ENCODE results near the gene PMS2. TPM values are rescaled to one million over a fixed set of nuclear protein-coding genes. Genes with fewer than 3 reads are reported as not detected.
"Not testable (repeated sequence)": the region's sequence is repeated elsewhere in the genome, so short reads cannot be mapped to it uniquely, and the experiment has no call there.

Gene PMS2
- total RNA-seq, 2 donors from 2014 or later: 22.6 to 28.9 TPM

GRCh38 chr7:6010370-6010769, 1.5 kb upstream of the PMS2 start:
- peak overlapping the region; percentile 89 to 92 for H3K4me3 Mint-ChIP-seq

DNA sequence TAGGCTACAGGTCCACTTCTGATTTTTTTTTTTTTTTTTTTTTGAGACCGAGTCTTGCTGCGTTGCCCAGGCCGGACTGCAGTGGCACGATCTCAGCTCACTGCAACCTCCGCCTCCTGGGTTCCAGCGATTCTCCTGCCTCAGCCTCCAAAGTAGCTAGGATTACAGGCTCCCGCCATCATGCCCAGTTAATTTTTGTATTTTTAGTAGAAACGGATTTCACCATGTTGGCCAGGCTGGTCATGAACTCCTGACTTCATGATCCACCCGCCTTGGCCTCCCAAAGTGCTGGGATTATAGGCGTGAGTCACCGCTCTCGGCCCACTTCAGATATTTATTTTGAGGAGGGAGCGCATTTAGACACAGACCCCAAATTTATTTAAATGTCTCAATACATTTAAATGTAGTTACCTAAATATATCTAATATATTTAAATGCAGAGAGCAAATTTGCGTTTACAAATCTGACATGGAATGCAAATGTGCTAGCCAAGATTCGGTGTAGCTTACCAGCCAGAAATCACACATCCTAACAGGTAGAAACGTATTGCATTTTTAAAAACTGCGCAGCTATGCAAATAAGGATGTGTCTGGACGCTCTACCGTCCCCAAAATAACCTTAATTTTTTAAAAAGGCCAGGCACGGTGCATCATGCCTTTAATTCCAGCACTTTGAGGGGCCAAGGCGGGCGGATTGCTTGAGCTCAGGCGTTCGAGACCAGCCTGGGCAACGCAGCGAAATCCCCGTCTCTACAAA, 836 bp downstream of the PMS2 start:
- peak overlapping the region; percentile 82 for H3K27ac Mint-ChIP-seq
- ATAC-seq (replicated peaks in 1 of 2); DNase-seq; H3K9me3 Mint-ChIP-seq; H3K36me3 Mint-ChIP-seq (ENCODE audit: insufficient read depth in 2 of 2); H3K27me3 Mint-ChIP-seq (ENCODE audit: low read depth): not testable (repeated sequence)
- H3K4me3 Mint-ChIP-seq: peak overlapping the region; percentile 72 to 89
- H3K4me1 Mint-ChIP-seq (ENCODE audit: low read depth): peaks cover 42% of the 10 kb centered on the region

More at GRCh38 chr7:6010370-6010769, 1.5 kb upstream of the PMS2 start:
- not testable (repeated sequence) for H3K9me3 Mint-ChIP-seq; H3K27me3 Mint-ChIP-seq (ENCODE audit: low read depth); ATAC-seq (replicated peaks in 1 of 2); DNase-seq
- Mint-ChIP-seq H3K36me3 (ENCODE audit: insufficient read depth in 2 of 2) (peaks cover 6 to 13% of the 10 kb centered on the region in 2 donors), H3K27ac (peak overlapping the region; percentile 95), H3K4me1 (ENCODE audit: low read depth) (peaks cover 56% of the 10 kb centered on the region)

DNA sequence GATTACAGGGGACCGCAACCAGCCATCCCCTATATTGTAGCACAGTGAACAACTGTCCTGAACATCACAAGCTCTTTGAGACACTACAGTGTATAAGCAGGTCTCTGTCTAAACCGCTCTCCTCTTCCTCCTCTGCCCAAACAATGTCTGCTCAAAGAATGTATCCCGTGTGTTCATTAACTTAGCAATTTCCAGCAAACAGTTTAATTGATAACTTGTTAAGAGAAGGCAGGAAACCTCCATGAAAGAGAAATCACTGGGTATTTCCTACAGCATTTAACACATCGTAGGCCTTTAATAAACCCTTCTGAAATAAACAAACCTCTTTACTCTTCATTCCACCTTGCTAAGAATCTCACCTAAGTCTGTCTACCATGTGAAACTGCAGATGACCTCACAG, 1.5 kb downstream of the PMS2 start:
- no peaks in the 10 kb centered on the region for H3K27me3 Mint-ChIP-seq (ENCODE audit: low read depth)
- peak overlapping the region; percentile 72 to 89 for H3K4me3 Mint-ChIP-seq
- no peak for DNase-seq
- H3K27ac Mint-ChIP-seq: peak overlapping the region; percentile 82
- peaks cover 4 to 5% of the 10 kb centered on the region in 2 donors for H3K36me3 Mint-ChIP-seq (ENCODE audit: insufficient read depth in 2 of 2)
- no peak for ATAC-seq (replicated peaks in 1 of 2)
- peaks cover 36% of the 10 kb centered on the region for H3K4me1 Mint-ChIP-seq (ENCODE audit: low read depth)
- no peaks in the 10 kb centered on the region for H3K9me3 Mint-ChIP-seq

GRCh38 chr7:5997210-5997808, 11.5 kb downstream of the PMS2 start:
- H3K4me3 Mint-ChIP-seq: no peak overlapping the region
- H3K36me3 Mint-ChIP-seq (ENCODE audit: insufficient read depth in 2 of 2): peaks cover 8 to 29% of the 10 kb centered on the region in 2 donors
- no peaks in the 10 kb centered on the region for H3K9me3 Mint-ChIP-seq
- H3K27ac Mint-ChIP-seq: no peak overlapping the region
- H3K27me3 Mint-ChIP-seq (ENCODE audit: low read depth): no peaks in the 10 kb centered on the region
- DNase-seq: peak; percentile 41 to 42
- H3K4me1 Mint-ChIP-seq (ENCODE audit: low read depth): no peaks in the 10 kb centered on the region
- peak; percentile 43 to 53 for ATAC-seq (replicated peaks in 1 of 2)

GRCh38 chr7:5987061-5987460, 21.8 kb downstream of the PMS2 start:
- not testable (repeated sequence) for DNase-seq; H3K4me1 Mint-ChIP-seq (ENCODE audit: low read depth); H3K4me3 Mint-ChIP-seq; H3K9me3 Mint-ChIP-seq; ATAC-seq (replicated peaks in 1 of 2); H3K27me3 Mint-ChIP-seq (ENCODE audit: low read depth); H3K27ac Mint-ChIP-seq
- peaks cover 6 to 13% of the 10 kb centered on the region in 2 donors for H3K36me3 Mint-ChIP-seq (ENCODE audit: insufficient read depth in 2 of 2)

DNA sequence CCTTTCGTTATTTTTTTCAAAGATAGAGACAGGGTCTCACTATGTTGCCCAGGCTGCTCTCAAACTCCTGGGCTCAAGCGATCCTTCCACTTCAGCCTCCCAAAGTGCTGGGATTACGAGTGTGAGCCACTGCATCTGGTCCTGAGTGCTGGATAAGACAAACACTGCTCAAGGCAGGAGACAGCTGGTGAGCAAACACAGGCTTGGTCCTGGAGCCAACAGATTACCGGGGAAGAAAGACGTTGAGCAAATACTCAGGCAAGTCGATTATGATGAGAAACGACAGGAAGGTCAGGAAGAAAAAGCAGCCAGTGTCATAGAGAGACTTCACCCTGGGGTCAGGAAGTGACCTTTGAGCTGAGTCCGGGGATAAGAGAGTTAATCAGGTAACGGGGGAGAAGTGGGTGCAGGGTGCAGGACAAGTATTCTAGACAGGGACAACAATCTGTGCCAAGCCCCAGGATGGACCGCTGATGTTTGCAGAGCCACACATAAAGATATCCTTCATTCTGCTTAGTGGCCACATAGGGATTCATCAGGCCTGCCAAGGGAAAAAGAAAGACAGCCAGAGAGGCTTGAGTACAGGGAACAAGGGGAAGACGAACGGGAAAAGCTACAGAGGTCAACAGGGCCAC, 29.1 kb downstream of the PMS2 start:
- not testable (repeated sequence) for H3K9me3 Mint-ChIP-seq; H3K4me3 Mint-ChIP-seq; H3K4me1 Mint-ChIP-seq (ENCODE audit: low read depth); ATAC-seq (replicated peaks in 1 of 2); H3K36me3 Mint-ChIP-seq (ENCODE audit: insufficient read depth in 2 of 2); H3K27ac Mint-ChIP-seq; H3K27me3 Mint-ChIP-seq (ENCODE audit: low read depth); DNase-seq

DNA sequence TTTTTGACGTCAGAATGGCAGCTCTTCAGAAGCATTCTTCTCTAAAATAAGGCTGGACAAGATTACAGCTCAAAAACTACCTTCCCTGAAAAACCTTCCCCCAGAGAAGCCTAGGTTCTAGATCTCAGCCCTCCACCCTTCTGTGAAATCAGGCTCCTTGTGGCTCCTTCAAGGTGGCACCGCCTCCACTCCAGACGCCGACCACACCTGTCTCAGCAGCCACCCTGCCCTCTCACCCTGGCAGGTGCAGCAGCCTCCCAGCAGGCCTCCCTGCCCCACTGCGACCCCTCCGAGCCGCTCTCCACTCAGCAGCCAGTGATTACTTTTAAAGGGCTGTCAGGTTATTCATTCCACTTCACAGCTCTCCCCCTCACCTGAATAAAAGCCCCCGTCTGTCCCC, 35.3 kb downstream of the PMS2 start:
- H3K4me1 Mint-ChIP-seq (ENCODE audit: low read depth); H3K36me3 Mint-ChIP-seq (ENCODE audit: insufficient read depth in 2 of 2); H3K27ac Mint-ChIP-seq; DNase-seq; H3K27me3 Mint-ChIP-seq (ENCODE audit: low read depth); ATAC-seq (replicated peaks in 1 of 2); H3K4me3 Mint-ChIP-seq; H3K9me3 Mint-ChIP-seq: not testable (repeated sequence)

- not testable (repeated sequence) for ATAC-seq (replicated peaks in 1 of 2); DNase-seq; H3K4me3 Mint-ChIP-seq; H3K27me3 Mint-ChIP-seq (ENCODE audit: low read depth); H3K9me3 Mint-ChIP-seq; H3K4me1 Mint-ChIP-seq (ENCODE audit: low read depth); H3K27ac Mint-ChIP-seq; H3K36me3 Mint-ChIP-seq (ENCODE audit: insufficient read depth in 2 of 2)
Measured at GRCh38 chr7:5970347-5970911, 38.4 kb downstream of the PMS2 start, which contains the start of gene RSPH10B. Gene RSPH10B, minus strand, starts transcription at chr7:5970689. Its CDS starts 3,573 bp downstream, at chr7:5967116.

DNA sequence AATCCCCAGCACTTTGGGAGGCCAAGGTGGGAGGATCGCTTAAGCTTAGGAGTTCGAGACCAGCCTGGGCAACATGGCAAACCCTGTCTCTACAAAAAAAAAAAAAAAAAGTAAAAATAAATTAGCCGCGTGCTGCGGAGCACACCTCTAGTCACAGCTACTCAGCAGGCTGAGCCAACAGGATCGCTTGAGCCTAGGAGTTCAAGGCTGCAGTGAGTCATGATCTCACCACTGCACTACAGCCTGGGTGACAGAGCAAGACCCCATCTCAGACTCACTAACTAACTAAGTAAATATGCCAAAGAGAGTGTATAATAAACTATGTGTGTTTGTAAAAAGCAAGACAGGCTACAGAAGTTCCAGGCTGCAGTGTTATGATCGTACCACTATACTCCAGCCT, 45.0 kb downstream of the PMS2 start:
- not testable (repeated sequence) for H3K4me1 Mint-ChIP-seq (ENCODE audit: low read depth); ATAC-seq (replicated peaks in 1 of 2); H3K27me3 Mint-ChIP-seq (ENCODE audit: low read depth); H3K4me3 Mint-ChIP-seq; H3K9me3 Mint-ChIP-seq; H3K36me3 Mint-ChIP-seq (ENCODE audit: insufficient read depth in 2 of 2); DNase-seq; H3K27ac Mint-ChIP-seq

GRCh38 chr7:5963205-5963604, 45.6 kb downstream of the PMS2 start:
- H3K4me1 Mint-ChIP-seq (ENCODE audit: low read depth); H3K4me3 Mint-ChIP-seq; ATAC-seq (replicated peaks in 1 of 2); H3K27ac Mint-ChIP-seq; H3K9me3 Mint-ChIP-seq; DNase-seq; H3K36me3 Mint-ChIP-seq (ENCODE audit: insufficient read depth in 2 of 2); H3K27me3 Mint-ChIP-seq (ENCODE audit: low read depth): not testable (repeated sequence)

DNA sequence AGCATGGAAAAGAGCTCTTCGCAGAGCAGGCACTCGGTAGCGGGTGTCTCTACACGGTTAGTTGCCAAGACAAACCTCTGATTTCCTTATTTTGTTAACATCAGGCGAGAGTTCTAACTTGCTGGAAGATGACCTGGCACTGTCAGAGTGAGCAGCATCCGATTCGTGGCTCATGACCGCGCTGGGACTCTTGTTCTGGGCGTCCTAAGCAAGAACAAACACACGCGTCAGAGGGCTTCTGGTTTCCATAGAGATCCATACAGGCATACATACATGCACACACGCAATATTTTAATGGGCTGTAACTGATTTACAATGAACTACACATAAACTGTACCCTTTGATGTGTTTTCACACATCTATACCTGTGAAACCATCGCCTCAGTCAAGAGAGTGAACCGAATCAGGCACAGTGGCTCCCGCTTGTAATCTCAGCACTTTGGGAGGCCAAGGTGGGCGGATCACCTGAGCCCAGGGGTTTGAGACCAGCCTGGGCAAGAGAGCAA, 73.9 kb downstream of the PMS2 start:
- ATAC-seq (replicated peaks in 1 of 2); H3K4me3 Mint-ChIP-seq; H3K9me3 Mint-ChIP-seq; H3K4me1 Mint-ChIP-seq (ENCODE audit: low read depth); DNase-seq; H3K36me3 Mint-ChIP-seq (ENCODE audit: insufficient read depth in 2 of 2); H3K27ac Mint-ChIP-seq; H3K27me3 Mint-ChIP-seq (ENCODE audit: low read depth): not testable (repeated sequence)

DNA sequence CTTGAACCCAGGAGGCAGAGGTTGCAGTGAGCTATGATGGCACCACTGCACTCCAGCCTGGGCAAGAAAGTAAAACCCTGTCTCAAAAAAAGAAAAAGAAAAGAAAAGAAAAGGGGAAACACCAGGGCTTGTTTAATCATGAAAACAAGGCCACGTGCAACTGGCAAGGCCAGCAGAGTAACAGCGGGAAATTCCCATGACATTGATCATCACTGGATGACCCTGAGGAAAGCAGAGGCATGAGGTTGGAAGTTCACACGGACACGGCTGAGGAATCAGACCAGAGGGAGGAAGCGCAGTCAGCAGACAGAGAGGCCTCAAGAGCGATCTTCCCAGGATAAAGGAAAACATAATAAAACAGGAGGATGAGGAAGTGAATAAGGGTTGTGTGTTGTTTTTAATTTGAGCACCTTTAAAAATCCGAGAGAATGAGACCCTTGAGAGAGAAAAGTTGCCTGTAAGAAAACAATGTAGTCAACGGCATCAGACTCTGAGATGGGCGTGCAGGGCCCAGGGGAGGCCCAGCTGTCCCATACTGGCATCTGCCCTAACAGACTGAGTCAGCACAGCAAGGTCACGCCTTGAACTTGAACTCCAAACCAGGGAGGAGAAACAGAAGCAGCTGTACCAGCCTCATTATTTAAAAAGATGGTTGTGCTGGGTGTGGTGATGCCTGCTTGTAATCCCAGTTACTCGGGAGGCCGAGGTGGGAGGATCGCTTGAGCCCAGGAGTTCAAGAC, 76.8 kb downstream of the PMS2 start:
- not testable (repeated sequence) for ATAC-seq (replicated peaks in 1 of 2); H3K27me3 Mint-ChIP-seq (ENCODE audit: low read depth); H3K27ac Mint-ChIP-seq; H3K9me3 Mint-ChIP-seq; H3K4me3 Mint-ChIP-seq; DNase-seq; H3K36me3 Mint-ChIP-seq (ENCODE audit: insufficient read depth in 2 of 2); H3K4me1 Mint-ChIP-seq (ENCODE audit: low read depth)

Data from activated T-cell treated with anti-CD3 and anti-CD28 coated beads, Interleukin-2, amount 50 U/mL, for 72 hours (primary cell).